IMR-90 (cell line): ENCODE measurements around the gene MYOM1. TPM values are rescaled to one million over a fixed set of nuclear protein-coding genes. Genes with fewer than 3 reads are reported as not detected.

Experiments
- ATAC-seq: fragments of 200-7000 bp; cut with Tn5 transposase; 2 replicates; pipeline ENCODE4 v1.9.1; 2020; ENCODE audit warnings: low read depth, mild to moderate bottlenecking, moderate library complexity
- BruUV-seq: library from RNA; stranded (reverse); fragments of 400-500 nt; replicated peaks from 2 replicates; lab custom pipeline; 2021; lab: Mats Ljungman, UMichigan
- CTCF ChIA-PET: fragments of 300-600 bp; formaldehyde crosslinking; extraction: SDS; loops from one replicate; lab custom pipeline; 2021; ENCODE audit warnings: antibody characterized with exemption; lab: Yijun Ruan, JAX
- POLR2A ChIA-PET: fragments of 300-600 bp; sonication (Branson Sonifier 250); formaldehyde crosslinking; loops from one replicate; lab custom pipeline; 2022; ENCODE audit warnings: antibody characterized with exemption; ENCODE audit not compliant: unreplicated experiment; lab: Charles Lee
- DNase-seq: peaks from one replicate; pipeline ENCODE4 v3.0.0; 2013
- H2AFZ ChIP-seq: replicated peaks from 2 replicates; pipeline ENCODE3; 2013; ENCODE audit warnings: low read length, mild to moderate bottlenecking; ENCODE audit not compliant: poor library complexity
- H2AK5ac ChIP-seq: 2 replicates; pipeline ENCODE4 v1.6.1; 2013; ENCODE audit warnings: low read depth, low read length, inconsistent platforms
- H2AK9ac ChIP-seq: replicated peaks from 2 replicates; pipeline ENCODE3; 2013; ENCODE audit warnings: mild to moderate bottlenecking, low read depth, low read length, moderate library complexity; ENCODE audit not compliant: poor library complexity
- H2BK120ac ChIP-seq: 2 replicates; pipeline ENCODE4 v1.6.1; 2013; ENCODE audit warnings: low read depth, low read length, inconsistent platforms
- H2BK15ac ChIP-seq: 3 replicates; pipeline ENCODE4 v1.6.1; 2013; ENCODE audit warnings: low read depth, low read length, inconsistent platforms
- H2BK20ac ChIP-seq: 2 replicates; pipeline ENCODE4 v1.6.1; 2013; ENCODE audit warnings: low read depth, mild to moderate bottlenecking, inconsistent platforms, low read length, moderate library complexity
- H2BK5ac ChIP-seq: 2 replicates; pipeline ENCODE4 v1.6.1; 2013; ENCODE audit warnings: mild to moderate bottlenecking, low read depth, low read length, inconsistent platforms; ENCODE audit not compliant: poor library complexity, severe bottlenecking
- H3K14ac ChIP-seq: replicated peaks from 2 replicates; pipeline ENCODE4 v1.6.1; 2013; ENCODE audit warnings: low read depth, low read length, inconsistent platforms
- H3K18ac ChIP-seq: 2 replicates; pipeline ENCODE4 v1.6.1; 2013; ENCODE audit warnings: low read depth, low read length, control low read depth
- H3K23ac ChIP-seq: 2 replicates; pipeline ENCODE4 v1.6.1; 2013; ENCODE audit warnings: low read depth, low read length, inconsistent platforms
- H3K27ac ChIP-seq: 2 replicates; pipeline ENCODE4 v1.5.1; 2013; ENCODE audit warnings: mild to moderate bottlenecking, control low read depth, low read length; ENCODE audit not compliant: insufficient read depth
- H3K27me3 ChIP-seq: 2 replicates; pipeline ENCODE4 v1.6.1; 2013; ENCODE audit warnings: low read length; ENCODE audit not compliant: control insufficient read depth, insufficient read depth
- H3K36me3 ChIP-seq: 2 replicates; pipeline ENCODE4 v1.6.1; 2013; ENCODE audit warnings: low read length, mixed read lengths; ENCODE audit not compliant: control insufficient read depth, insufficient read depth
- H3K4ac ChIP-seq: 2 replicates; pipeline ENCODE4 v1.6.1; 2013; ENCODE audit warnings: low read depth, low read length, inconsistent platforms
- H3K4me1 ChIP-seq: 2 replicates; pipeline ENCODE4 v1.6.1; 2013; ENCODE audit warnings: low read length, mixed read lengths; ENCODE audit not compliant: control insufficient read depth, insufficient read depth
- H3K4me2 ChIP-seq: 2 replicates; pipeline ENCODE4 v1.6.1; 2013; ENCODE audit warnings: low read depth, mild to moderate bottlenecking, control low read depth, low read length, moderate library complexity
- H3K4me3 ChIP-seq: 2 replicates; pipeline ENCODE4 v1.5.1; 2013; ENCODE audit warnings: low read depth, mild to moderate bottlenecking, control low read depth, low read length, moderate library complexity; ENCODE audit not compliant: insufficient read depth
- H3K56ac ChIP-seq: 2 replicates; pipeline ENCODE4 v1.6.1; 2013; ENCODE audit warnings: low read length, inconsistent platforms; ENCODE audit not compliant: insufficient read depth; ENCODE audit errors: extremely low read depth
- H3K79me1 ChIP-seq, 2 experiments: 2 replicates each; pipeline ENCODE4 v1.6.1; 2013; ENCODE audit warnings: low read length in 2 of 2, inconsistent platforms in 1 of 2, low read depth in 1 of 2
- H3K9ac ChIP-seq: 2 replicates; pipeline ENCODE4 v1.6.1; 2013; ENCODE audit warnings: low read depth, low read length, control low read depth
- H3K9me1 ChIP-seq: 2 replicates; pipeline ENCODE4 v1.6.1; 2013; ENCODE audit warnings: low read length, inconsistent platforms; ENCODE audit not compliant: insufficient read depth
- H3K9me3 ChIP-seq: 2 replicates; pipeline ENCODE4 v1.6.1; 2013; ENCODE audit warnings: low read length; ENCODE audit not compliant: control insufficient read depth, insufficient read depth
- H4K20me1 ChIP-seq: 2 replicates; pipeline ENCODE4 v1.6.1; 2013; ENCODE audit warnings: low read length, inconsistent platforms; ENCODE audit not compliant: insufficient read depth
- H4K5ac ChIP-seq: 2 replicates; pipeline ENCODE4 v1.6.1; 2013; ENCODE audit warnings: mild to moderate bottlenecking, low read depth, low read length, control low read depth
- H4K8ac ChIP-seq, 2 experiments: 2 replicates each; pipeline ENCODE4 v1.6.1; 2013; ENCODE audit warnings: low read depth in 2 of 2, low read length in 2 of 2, control low read depth in 1 of 2, inconsistent platforms in 1 of 2
- H4K91ac ChIP-seq: 2 replicates; pipeline ENCODE4 v1.6.1; 2013; ENCODE audit warnings: low read depth, low read length, inconsistent platforms; ENCODE audit not compliant: insufficient read depth
- CEBPB ChIP-seq: IDR thresholded peaks from 2 replicates; pipeline ENCODE4 v1.6.1; 2012; ENCODE audit warnings: low read depth, low read length, improper control_type of control experiment
- RCOR1 ChIP-seq: IDR thresholded peaks from 2 replicates; pipeline ENCODE4 v1.6.1; 2012; ENCODE audit warnings: mild to moderate bottlenecking, low read length, improper control_type of control experiment; ENCODE audit not compliant: insufficient replicate concordance
- RFX5 ChIP-seq: IDR thresholded peaks from 2 replicates; pipeline ENCODE4 v1.8.0; 2012; ENCODE audit warnings: low read depth, mild to moderate bottlenecking, low read length, moderate library complexity
- WGBS, 2 experiments: methylation state at CpG; one replicate each; pipeline versions ENCODE4 v1.1.5 to v1.1.7; 2013; ENCODE audit warnings: missing lambda C conversion rate in 2 of 2; ENCODE audit not compliant: insufficient read length in 1 of 2; ENCODE audit errors: extremely low coverage in 2 of 2; 5-methylcytosine and 5-hydroxymethylcytosine counted together
- dilution Hi-C: fragments of 300-500 bp; cut with HindIII; formaldehyde crosslinking; loops from one replicate; pipeline ENCODE4 v1.14.3; 2018; ENCODE audit warnings: low sequenced_read_pairs; ENCODE audit not compliant: unreplicated experiment
- in situ Hi-C: fragments of 300-500 bp; cut with MboI; formaldehyde crosslinking; loops from 3 replicates; pipeline ENCODE4 v1.14.3; 2019; ENCODE audit warnings: low sequenced_read_pairs, inconsistent platforms, mixed read lengths
- intact Hi-C: fragments of 100-400 bp; cut with micrococcal nuclease; formaldehyde crosslinking; loops from 2 replicates; pipeline ENCODE4 v1.10.0; 2022
- polyA plus RNA-seq, 3 experiments: library from polyadenylated mRNA; depleted of rRNA; stranded (reverse); fragments of >200 nt; gene quantifications; 2 replicates each; pipeline ENCODE4 v1.2.3, GENCODE V29; 2012; ENCODE audit warnings: low replicate concordance in 1 of 3
- total RNA-seq: library from RNA; depleted of rRNA; stranded (reverse); fragments of >200 nt; gene quantifications from 2 replicates; pipeline ENCODE4 v1.2.3, GENCODE V29; 2012
- TF ChIP-seq, protein P1 (sequence below): fragments of 150-350 bp; IDR thresholded peaks from 2 replicates; pipeline ENCODE4 v1.6.1; 2016; ENCODE audit warnings: low read depth, mild to moderate bottlenecking, low read length, moderate library complexity, borderline replicate concordance

Gene MYOM1
- total and polyA plus RNA-seq, 2 of the 4 experiments (the other 2 are of a cell fraction), result under 0.01 to 0.10 TPM

DNA sequence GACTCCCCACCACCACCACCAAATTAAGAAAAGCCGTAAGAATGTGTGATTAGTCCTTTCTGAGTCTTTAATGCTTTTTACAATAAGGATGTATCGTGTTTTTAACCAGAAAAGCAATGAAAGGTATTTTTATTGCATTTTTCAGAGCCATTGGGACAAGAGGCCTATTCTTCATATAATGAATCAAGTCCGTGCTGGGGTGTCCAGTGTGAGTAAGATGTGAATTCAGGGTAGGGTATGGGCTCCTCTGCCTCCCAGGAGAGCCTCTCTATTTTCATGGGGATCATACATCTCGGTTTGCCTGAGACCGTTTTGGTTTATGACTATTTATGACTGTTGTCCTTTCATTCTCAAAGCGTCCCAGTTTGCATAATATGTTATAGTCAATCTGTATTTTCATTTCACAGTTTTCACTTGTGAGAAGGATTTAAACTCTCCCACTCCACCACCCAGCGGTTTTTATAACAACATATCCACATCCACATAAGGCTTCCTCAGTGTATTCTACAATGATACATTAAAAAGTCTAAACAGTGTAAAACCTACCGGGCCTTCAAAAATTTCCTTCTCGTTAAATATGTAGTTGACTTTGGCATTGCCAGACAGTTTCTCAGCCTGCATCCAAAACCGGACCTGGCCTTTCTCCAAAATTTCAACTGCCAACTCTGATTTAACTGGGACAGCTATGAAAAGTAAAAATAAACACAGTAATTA, 126.0 kb downstream of the MYOM1 start:
- in situ Hi-C loops, result no loop called here
- POLR2A ChIA-PET, result no interaction called here
- H2AK9ac ChIP-seq, result no peak overlapping the region

More for the DNA sequence above, 126.0 kb downstream of the MYOM1 start:
- Histone ChIP-seq H4K91ac (no peak overlapping the region), H2AFZ (no peak overlapping the region), H3K4me2 (no peak overlapping the region), H3K14ac (no peak overlapping the region), H2BK15ac (no peak overlapping the region), H3K9me3 (no peaks in the 10 kb centered on the region), H2AK5ac (no peak overlapping the region), H3K79me1 (no peaks in the 10 kb centered on the region), H3K23ac (no peak overlapping the region), H2BK5ac (no peak overlapping the region), H3K9me1 (peaks cover 7% of the 10 kb centered on the region; the same call in 1 of the 2 replicates), H3K56ac (no peak overlapping the region), H2BK120ac (no peak overlapping the region), H3K4ac (no peak overlapping the region), H3K9ac (no peak overlapping the region), H3K27me3 (peaks cover under 1% of the 10 kb centered on the region), H2BK20ac (no peak overlapping the region), H3K36me3 (no peaks in the 10 kb centered on the region), H3K18ac (no peak overlapping the region), H4K8ac (no peak overlapping the region), H3K27ac (no peak overlapping the region), H4K20me1 (no peaks in the 10 kb centered on the region), H3K4me1 (peaks cover 2% of the 10 kb centered on the region; the same call in 1 of the 2 replicates), H4K5ac (no peak overlapping the region), H3K4me3 (no peak overlapping the region)
- TF ChIP-seq CEBPB (no peak), RFX5 (no peak), RCOR1 (no peak)
- TF ChIP-seq, protein P1, sequence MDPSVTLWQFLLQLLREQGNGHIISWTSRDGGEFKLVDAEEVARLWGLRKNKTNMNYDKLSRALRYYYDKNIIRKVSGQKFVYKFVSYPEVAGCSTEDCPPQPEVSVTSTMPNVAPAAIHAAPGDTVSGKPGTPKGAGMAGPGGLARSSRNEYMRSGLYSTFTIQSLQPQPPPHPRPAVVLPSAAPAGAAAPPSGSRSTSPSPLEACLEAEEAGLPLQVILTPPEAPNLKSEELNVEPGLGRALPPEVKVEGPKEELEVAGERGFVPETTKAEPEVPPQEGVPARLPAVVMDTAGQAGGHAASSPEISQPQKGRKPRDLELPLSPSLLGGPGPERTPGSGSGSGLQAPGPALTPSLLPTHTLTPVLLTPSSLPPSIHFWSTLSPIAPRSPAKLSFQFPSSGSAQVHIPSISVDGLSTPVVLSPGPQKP, result no peak
- WGBS, 2 experiments, result 100% methylated on average over 1 of the region's 10 CpGs; no CpG with 5 or more reads in 1 of the 2 experiments
- DNase-seq, result no peak
- no peak for ATAC-seq
- intact Hi-C loops (loop anchor here (1.0 kb wide), 1 partner anchor 31 kb away; no protein-coding TSS in a partner anchor), dilution Hi-C loops (no loop called here)
- CTCF ChIA-PET, result interaction anchor here (0.7 kb wide), 1 partner anchor 31 kb away, joined by 3 read pairs; no protein-coding TSS in a partner anchor
- no TSS peak for BruUV-seq
